Aortic smooth muscle cell (primary cell): ENCODE results near the gene PARP14. TPM values are rescaled to one million over a fixed set of nuclear protein-coding genes. Genes with fewer than 3 reads are reported as not detected.

ENCODE experiments used
- total RNA-seq: library from RNA; depleted of rRNA; stranded (reverse); fragments of >200 nt; gene quantifications from 2 replicates; pipeline ENCODE4 v1.2.3, GENCODE V29; 2014

PARP14 gene
- total RNA-seq, result 49.3 and 64.0 TPM in 2 replicates

GRCh38 chr3:122680475-122681283, at the start of gene PARP14:
PARP14 (plus strand) TSS chr3:122680839; CDS start chr3:122680884, 45 bp downstream.

Other genes with a start within 250 kb of the PARP14 start
- gene KPNA1, start 165.9 kb upstream of the PARP14 start, total RNA-seq, result 34.5 and 38.6 TPM in 2 replicates
- gene PARP9, start 116.5 kb upstream of the PARP14 start, total RNA-seq, result 27.0 and 38.5 TPM in 2 replicates
- gene DTX3L, start 116.5 kb upstream of the PARP14 start, total RNA-seq, result 12.9 and 18.3 TPM in 2 replicates
- gene PARP15, start 103.2 kb upstream of the PARP14 start, total RNA-seq, result 0.26 and 0.31 TPM in 2 replicates
- gene HSPBAP1, start 113.0 kb downstream of the PARP14 start, total RNA-seq, result 5.3 and 6.4 TPM in 2 replicates
- gene SLC49A4, start 114.2 kb downstream of the PARP14 start, total RNA-seq, result 11.9 and 15.3 TPM in 2 replicates